ENCODE data around the gene LSM4.
A peak's percentile ranks its signal among the peaks of the same experiment; 100 is the strongest.
"Not testable (repeated sequence)": the region's sequence is repeated elsewhere in the genome, so short reads cannot be mapped to it uniquely, and the experiment has no call there.

Gene LSM4

GRCh38 chr19:18330868-18331267 is 8.0 kb upstream of the LSM4 start:
- TF ChIP-seq CTCF (IDR thresholded peaks at IDR 0.05) = no peak
- no peak for DNase-seq
- Histone ChIP-seq H3K4me1 (peaks cover 0 to 10% (median 8%) of the 10 kb centered on the region in 4 donors), H3K36me3 (no peaks in the 10 kb centered on the region), H3K27me3 (peaks cover 0 to 8% of the 10 kb centered on the region in 2 donors), H3K27ac (no peak overlapping the region), H3K9me3 (no peaks in the 10 kb centered on the region), H3K4me3 (no peak overlapping the region)
- intact Hi-C loops (cut with DNase I; ENCODE audit: low total_unique reads) = no loop called here

- peaks cover 0 to 15% (median 8%) of the 10 kb centered on the region in 4 donors for H3K4me1 ChIP-seq
- intact Hi-C loops (cut with DNase I; ENCODE audit: low total_unique reads) = no loop called here
These were observed 6.1 kb upstream of the LSM4 start for GRCh38 chr19:18329035-18329376.

GRCh38 chr19:18328340-18329034 is 5.6 kb upstream of the LSM4 start:
- Histone ChIP-seq H3K36me3 (no peaks in the 10 kb centered on the region), H3K27me3 (no peaks in the 10 kb centered on the region)

More at GRCh38 chr19:18329035-18329376, 6.1 kb upstream of the LSM4 start:
- H3K36me3 ChIP-seq = no peaks in the 10 kb centered on the region
- peak overlapping the region; percentile 3 to 31 for H3K4me3 ChIP-seq
- H3K9me3 ChIP-seq = no peaks in the 10 kb centered on the region
- no peak for DNase-seq
- TF ChIP-seq CTCF (IDR thresholded peaks at IDR 0.05) = no peak
- peak overlapping the region; percentile 45 to 60 for H3K27ac ChIP-seq
- no peaks in the 10 kb centered on the region for H3K27me3 ChIP-seq

GRCh38 chr19:18326772-18327171 is 3.9 kb upstream of the LSM4 start:
- Histone ChIP-seq H3K9me3 (no peaks in the 10 kb centered on the region), H3K36me3 (no peaks in the 10 kb centered on the region), H3K4me1 (peaks cover 0 to 31% (median 22%) of the 10 kb centered on the region in 4 donors), H3K27ac (no peak overlapping the region), H3K4me3 (no peak overlapping the region), H3K27me3 (no peaks in the 10 kb centered on the region)
- no peak for TF ChIP-seq CTCF (IDR thresholded peaks at IDR 0.05)
- no peak for DNase-seq
- intact Hi-C loops (cut with DNase I; ENCODE audit: low total_unique reads) = loop anchor here (2.0 kb wide), 1 partner anchor 48 kb away; no protein-coding TSS in a partner anchor

More at GRCh38 chr19:18328340-18329034, 5.6 kb upstream of the LSM4 start:
- intact Hi-C loops (cut with DNase I; ENCODE audit: low total_unique reads) = no loop called here
- peak overlapping the region; percentile 45 to 60 for H3K27ac ChIP-seq
- TF ChIP-seq CTCF (IDR thresholded peaks at IDR 0.05) = peak; percentile 85 to 99
- H3K4me3 ChIP-seq = peak overlapping the region; percentile 3 to 31
- peak; percentile 96 to 99 for DNase-seq
- no peaks in the 10 kb centered on the region for H3K9me3 ChIP-seq
- peaks cover 0 to 20% (median 12%) of the 10 kb centered on the region in 4 donors for H3K4me1 ChIP-seq

GRCh38 chr19:18324373-18324731 is 1.5 kb upstream of the LSM4 start:
- DNase-seq, H3K9me3 ChIP-seq, H3K4me3 ChIP-seq, H3K27me3 ChIP-seq, H3K36me3 ChIP-seq: not testable (repeated sequence)
- Histone ChIP-seq H3K27ac (peak overlapping the region; percentile 84 to 90), H3K4me1 (peaks cover 0 to 39% (median 28%) of the 10 kb centered on the region in 4 donors)
- intact Hi-C loops (cut with DNase I; ENCODE audit: low total_unique reads) = loop anchor here (5.0 kb wide), 1 partner anchor 117 kb away; no protein-coding TSS in a partner anchor

- no peaks in the 10 kb centered on the region for H3K36me3 ChIP-seq
- peak in 1 of 2 donors; percentile 60 for DNase-seq
- H3K27ac ChIP-seq = peak overlapping the region; percentile 84 to 90
- peaks cover 0 to 39% (median 29%) of the 10 kb centered on the region in 4 donors for H3K4me1 ChIP-seq
- no peaks in the 10 kb centered on the region for H3K9me3 ChIP-seq
- H3K27me3 ChIP-seq = no peaks in the 10 kb centered on the region
- peak overlapping the region; percentile 72 to 85 for H3K4me3 ChIP-seq
- intact Hi-C loops (cut with DNase I; ENCODE audit: low total_unique reads) = loop anchor here (5.0 kb wide), 1 partner anchor 115 kb away; no protein-coding TSS in a partner anchor
- TF ChIP-seq CTCF (IDR thresholded peaks at IDR 0.05) = no peak
These were observed 538 bp downstream of the LSM4 start for GRCh38 chr19:18322318-18322758.
